K562 (cell line): ENCODE results near the gene LRRC51. TPM values are rescaled to one million over a fixed set of nuclear protein-coding genes. Genes with fewer than 3 reads are reported as not detected.

Experiments used
- ATAC-seq: fragments of 200-7000 bp; cut with Tn5 transposase; 3 replicates; pipeline ENCODE4 v1.9.1; 2020; ENCODE audit warnings: moderate library complexity
- BruUV-seq: library from RNA; stranded (reverse); fragments of 400-500 nt; replicated peaks from 2 replicates; lab custom pipeline; 2021; lab: Mats Ljungman, UMichigan
- CTCF ChIA-PET: fragments of 300-600 bp; formaldehyde crosslinking; extraction: SDS; loops from one replicate; lab custom pipeline; 2021; ENCODE audit warnings: low intra/inter-chr PET ratio; lab: Yijun Ruan, JAX
- POLR2A ChIA-PET: fragments of 300-600, 350-650 bp; sonication (Branson Sonifier 250); formaldehyde crosslinking; extraction: SDS; loops from one replicate; lab custom pipeline; 2021; ENCODE audit warnings: antibody characterized with exemption, inconsistent platforms; lab: Yijun Ruan, JAX
- DNase-seq, 4 experiments: peaks; one replicate each; pipeline versions ENCODE4 v3.0.0 to v3.0.0-alpha.2; 2011 to 2018; ENCODE audit warnings: low spot score in 3 of 4, mixed read lengths in 3 of 4; ENCODE audit errors: extremely low read depth in 1 of 4
- FAIRE-seq: peaks from 2 replicates; lab custom pipeline; 2011; peaks lifted over from hg19 to GRCh38; lab: Jason Lieb, UNC
- H2AFZ ChIP-seq: 2 replicates; pipeline ENCODE4 v1.6.0; 2011; ENCODE audit warnings: low read depth, low read length, control low read depth, inconsistent platforms
- H3K27ac ChIP-seq: fragments of 200-600 bp; 3 replicates; pipeline ENCODE4 v1.8.0; 2011; ENCODE audit warnings: low read depth, mild to moderate bottlenecking, control low read depth, inconsistent platforms, low read length, moderate library complexity, mixed read lengths; ENCODE audit errors: extremely low read depth
- H3K27me3 ChIP-seq, 2 experiments: fragments of 300-600 bp in 1 of 2; 2 replicates in 1 of 2; 3 replicates in 1 of 2; pipeline versions ENCODE4 v1.6.0 to v1.8.0; 2011; ENCODE audit warnings: inconsistent platforms in 2 of 2, low read length in 2 of 2, mild to moderate bottlenecking in 1 of 2, mixed read lengths in 1 of 2, moderate library complexity in 1 of 2; ENCODE audit not compliant: control insufficient read depth in 2 of 2, insufficient read depth in 2 of 2
- H3K36me3 ChIP-seq: fragments of 300-600 bp; 3 replicates; pipeline ENCODE4 v1.8.0; 2011; ENCODE audit warnings: mild to moderate bottlenecking, low read length, inconsistent platforms; ENCODE audit not compliant: control insufficient read depth, insufficient read depth
- H3K4me1 ChIP-seq, 2 experiments: fragments of 200-600 bp in 1 of 2; replicated peaks in 1 of 2; 2 replicates in 1 of 2; 3 replicates in 1 of 2; pipeline versions ENCODE4 v1.5.1 to v1.8.0; 2011; ENCODE audit warnings: inconsistent platforms in 2 of 2, low read length in 2 of 2, mild to moderate bottlenecking in 1 of 2, mixed read lengths in 1 of 2, moderate library complexity in 1 of 2; ENCODE audit not compliant: control insufficient read depth in 2 of 2, insufficient read depth in 2 of 2
- H3K4me2 ChIP-seq: 2 replicates; pipeline ENCODE4 v1.6.1; 2011; ENCODE audit warnings: low read length, control low read depth, inconsistent platforms, mixed read lengths; ENCODE audit not compliant: insufficient read depth
- H3K4me3 ChIP-seq: fragments of 200-600 bp; sonication (generic), shearing (Covaris generic); 2 replicates; pipeline ENCODE4 v1.5.1; 2016; ENCODE audit warnings: control low read depth, inconsistent platforms
- H3K79me2 ChIP-seq: fragments of 200-600 bp; 3 replicates; pipeline ENCODE4 v1.8.0; 2011; ENCODE audit warnings: low read length, inconsistent platforms; ENCODE audit not compliant: control insufficient read depth, insufficient read depth
- H3K9ac ChIP-seq, 2 experiments: 2 replicates each; pipeline versions ENCODE4 v1.6.0 to v1.6.1; 2011; ENCODE audit warnings: low read depth in 2 of 2, low read length in 2 of 2, control low read depth in 1 of 2, inconsistent platforms in 1 of 2, mild to moderate bottlenecking in 1 of 2, mixed read lengths in 1 of 2; ENCODE audit not compliant: insufficient read depth in 1 of 2
- H3K9me1 ChIP-seq: one replicate; pipeline ENCODE4 v1.6.0; 2011; ENCODE audit warnings: inconsistent platforms, mild to moderate bottlenecking, low read length, moderate library complexity; ENCODE audit not compliant: control insufficient read depth, insufficient read depth
- H3K9me3 ChIP-seq: replicated peaks from 2 replicates; pipeline ENCODE4 v1.5.1; 2011; ENCODE audit warnings: low read depth, low read length, inconsistent platforms; ENCODE audit not compliant: control insufficient read depth, insufficient read depth
- H4K20me1 ChIP-seq: replicated peaks from 2 replicates; pipeline ENCODE4 v1.6.1; 2011; ENCODE audit warnings: low read length, inconsistent platforms, mixed read lengths; ENCODE audit not compliant: control insufficient read depth, insufficient read depth
- KHSRP ChIP-seq: fragments of 450-650 bp; IDR thresholded peaks from 2 replicates; pipeline ENCODE4 v1.6.1; 2017
- TCF3 ChIP-seq: sonication (generic); formaldehyde crosslinking; IDR thresholded peaks from 2 replicates; pipeline ENCODE4 v1.4.0; 2020; ENCODE audit warnings: mild to moderate bottlenecking, missing genetic modification reagents
- ZKSCAN3 ChIP-seq: fragments of 250-450 bp; sonication (Bioruptor Pico); IDR thresholded peaks from 2 replicates; pipeline ENCODE4 v1.4.0; 2020
- ZNF583 ChIP-seq: fragments of 250-450 bp; sonication (Bioruptor Pico); IDR thresholded peaks from 2 replicates; pipeline ENCODE4 v1.4.0; 2020
- WGBS: fragments of 100-300 bp; shearing (Covaris generic); methylation state at CpG from one replicate; pipeline ENCODE4 v1.1.6; 2016; ENCODE audit warnings: low coverage, mixed read lengths; ENCODE audit not compliant: insufficient coverage; ENCODE audit errors: missing lambda C conversion rate; 5-methylcytosine and 5-hydroxymethylcytosine counted together
- in situ Hi-C: fragments of 300-500 bp; cut with MboI; formaldehyde crosslinking; loops from 4 replicates; pipeline ENCODE4 v1.15.0; 2018; ENCODE audit warnings: inconsistent platforms, mixed read lengths
- intact Hi-C: fragments of 100-400 bp; cut with micrococcal nuclease; formaldehyde crosslinking; loops from 2 replicates; pipeline ENCODE4 v1.14.2; 2022
- polyA plus RNA-seq, 8 experiments: library from polyadenylated mRNA; depleted of rRNA in 4 of 8; stranded (reverse) in 5 of 8; unstranded in 3 of 8; fragments of >200 nt; fragmentation: Nextera tagmentation in 2 of 8; fragmentation: Illumina TruSeq in 1 of 8; extraction: Ambion mirVana in 2 of 8; extraction: Trizol in 1 of 8; gene quantifications; 2 replicates each; pipeline versions ENCODE4 v1.2.1 to v1.2.3, GENCODE V29; 2011 to 2014; ENCODE audit warnings: inconsistent platforms in 1 of 8, missing spikeins in 1 of 8
- total RNA-seq, 7 experiments: library from RNA; depleted of rRNA in 6 of 7; stranded (reverse); fragments of >200 nt in 6 of 7; fragmentation: Illumina TruSeq in 2 of 7; extraction: Trizol in 2 of 7; gene quantifications; 2 replicates each; pipeline versions ENCODE4 v1.2.1 to v1.2.3, GENCODE V29; 2011 to 2021; ENCODE audit warnings: low replicate concordance in 1 of 7
- TF ChIP-seq, protein P1 (sequence below): fragments of 250-450 bp; sonication (Bioruptor Pico); IDR thresholded peaks from 2 replicates; pipeline ENCODE4 v1.8.0; 2022; ENCODE audit warnings: inconsistent platforms
- TF ChIP-seq, protein P2 (sequence below): IDR thresholded peaks from 2 replicates; pipeline ENCODE4 v1.6.1; 2012; ENCODE audit warnings: low read depth, low read length, improper control_type of control experiment, borderline replicate concordance
- TF ChIP-seq, protein P3 (sequence below), 2 experiments: fragments of 450-650 bp; IDR thresholded peaks; 2 replicates each; pipeline ENCODE4 v1.6.1; 2018; ENCODE audit warnings: mild to moderate bottlenecking in 2 of 2, low read depth in 1 of 2; ENCODE audit not compliant: partially characterized antibody in 2 of 2

Gene LRRC51
- total and polyA plus RNA-seq, 9 of the 15 experiments (the other 6 are each of a cell fraction or from before 2014, with no cell fraction given): 4.7 to 10.6 (median 5.6) TPM

DNA sequence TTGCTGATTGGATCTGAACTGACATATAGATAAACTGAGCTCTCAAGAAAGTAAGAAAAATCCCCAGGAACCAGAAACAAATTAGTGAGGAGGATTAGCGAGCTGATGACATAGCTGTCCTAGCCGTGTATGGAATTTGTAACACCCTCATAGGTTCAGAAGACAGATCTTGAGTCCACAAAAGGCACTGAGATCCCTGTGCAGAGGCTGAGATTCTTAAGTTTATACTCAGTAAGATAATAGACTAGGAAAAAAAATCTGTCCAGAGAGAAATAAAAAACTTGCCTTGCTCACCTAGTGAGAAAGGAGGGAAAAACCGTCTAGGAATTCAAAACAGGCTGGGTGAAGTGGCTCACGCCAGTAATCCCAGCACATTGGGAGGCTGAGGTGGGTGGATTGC lies 4.9 kb upstream of the LRRC51 start (continued):
- TF ChIP-seq, protein P1, sequence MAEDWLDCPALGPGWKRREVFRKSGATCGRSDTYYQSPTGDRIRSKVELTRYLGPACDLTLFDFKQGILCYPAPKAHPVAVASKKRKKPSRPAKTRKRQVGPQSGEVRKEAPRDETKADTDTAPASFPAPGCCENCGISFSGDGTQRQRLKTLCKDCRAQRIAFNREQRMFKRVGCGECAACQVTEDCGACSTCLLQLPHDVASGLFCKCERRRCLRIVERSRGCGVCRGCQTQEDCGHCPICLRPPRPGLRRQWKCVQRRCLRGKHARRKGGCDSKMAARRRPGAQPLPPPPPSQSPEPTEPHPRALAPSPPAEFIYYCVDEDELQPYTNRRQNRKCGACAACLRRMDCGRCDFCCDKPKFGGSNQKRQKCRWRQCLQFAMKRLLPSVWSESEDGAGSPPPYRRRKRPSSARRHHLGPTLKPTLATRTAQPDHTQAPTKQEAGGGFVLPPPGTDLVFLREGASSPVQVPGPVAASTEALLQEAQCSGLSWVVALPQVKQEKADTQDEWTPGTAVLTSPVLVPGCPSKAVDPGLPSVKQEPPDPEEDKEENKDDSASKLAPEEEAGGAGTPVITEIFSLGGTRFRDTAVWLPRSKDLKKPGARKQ (CRISPR knock-in tag): no peak
- no peak for TF ChIP-seq ZNF583 (CRISPR knock-in tag)
- TF ChIP-seq, protein P2, sequence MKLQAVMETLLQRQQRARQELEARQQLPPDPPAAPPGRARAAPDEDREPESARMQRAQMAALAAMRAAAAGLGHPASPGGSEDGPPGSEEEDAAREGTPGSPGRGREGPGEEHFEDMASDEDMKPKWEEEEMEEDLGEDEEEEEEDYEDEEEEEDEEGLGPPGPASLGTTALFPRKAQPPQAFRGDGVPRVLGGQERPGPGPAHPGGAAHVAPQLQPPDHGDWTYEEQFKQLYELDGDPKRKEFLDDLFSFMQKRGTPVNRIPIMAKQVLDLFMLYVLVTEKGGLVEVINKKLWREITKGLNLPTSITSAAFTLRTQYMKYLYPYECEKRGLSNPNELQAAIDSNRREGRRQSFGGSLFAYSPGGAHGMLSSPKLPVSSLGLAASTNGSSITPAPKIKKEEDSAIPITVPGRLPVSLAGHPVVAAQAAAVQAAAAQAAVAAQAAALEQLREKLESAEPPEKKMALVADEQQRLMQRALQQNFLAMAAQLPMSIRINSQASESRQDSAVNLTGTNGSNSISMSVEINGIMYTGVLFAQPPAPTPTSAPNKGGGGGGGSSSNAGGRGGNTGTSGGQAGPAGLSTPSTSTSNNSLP: no peak
- TF ChIP-seq, all 486 proteins: peak for 0

DNA sequence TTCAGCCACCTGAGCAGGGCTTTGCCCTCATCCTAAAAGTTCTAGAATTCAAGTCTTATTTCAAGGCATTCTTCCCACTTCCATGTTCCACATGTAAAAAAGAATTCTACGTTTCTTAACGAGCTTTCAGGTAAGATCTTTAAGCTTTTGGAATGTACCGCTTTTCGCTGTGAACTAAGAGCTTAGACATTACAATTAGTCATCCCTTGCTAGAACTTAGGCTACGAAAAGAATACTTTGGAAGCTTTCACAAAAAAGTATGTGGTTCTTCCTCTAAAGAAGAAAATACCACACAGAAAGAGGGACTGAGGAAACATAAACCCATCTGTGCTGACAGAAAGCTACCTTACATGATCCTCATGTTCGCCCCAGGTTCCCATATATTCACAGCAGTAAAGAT lies 2.2 kb upstream of the LRRC51 start:
- FAIRE-seq (no peak), ATAC-seq (no peak), DNase-seq (no peak)
- TSS peak; percentile 52 for BruUV-seq
- Histone ChIP-seq H3K79me2 (peaks cover 61% of the 10 kb centered on the region), H3K9me1 (no peaks in the 10 kb centered on the region), H4K20me1 (0 out of 2 replicates have a peak, but pooled peaks cover 6% of the 10 kb centered on the region), H3K36me3 (peaks cover 22% of the 10 kb centered on the region; the same call in 2 of the 3 replicates), H3K27me3 (no peaks in the 10 kb centered on the region), H3K4me3 (peak overlapping the region; percentile 70), H3K9ac (peak overlapping the region; percentile 82 to 86; a peak in 2 of 4 replicates), H3K9me3 (no peaks in the 10 kb centered on the region), H2AFZ (peak overlapping the region; percentile 40; the same call in 1 of the 2 replicates), H3K4me1 (peaks cover 6 to 20% of the 10 kb centered on the region in 2 experiments; a peak in 3 of 5 replicates), H3K4me2 (peak overlapping the region; percentile 92), H3K27ac (peak overlapping the region; percentile 86)
- in situ Hi-C loops: no loop called here
- 9% methylated on average over 6 of the region's 6 CpGs for WGBS
- POLR2A ChIA-PET: interaction anchor here (0.7 to 2.9 kb wide), 14 partner anchors 9 to 356 kb away, joined by 3 to 13 read pairs (median 4); partner anchors contain the start of gene CLPB
- CTCF ChIA-PET: no interaction called here
- intact Hi-C loops: no loop called here
- TF ChIP-seq KHSRP (no peak), ZKSCAN3 (CRISPR knock-in tag) (0 out of 2 replicates have a peak, but pooled peaks have one; percentile 25), TCF3 (CRISPR knock-in tag) (0 out of 2 replicates have a peak, but pooled peaks have one; percentile 24)
- TF ChIP-seq, protein P3, sequence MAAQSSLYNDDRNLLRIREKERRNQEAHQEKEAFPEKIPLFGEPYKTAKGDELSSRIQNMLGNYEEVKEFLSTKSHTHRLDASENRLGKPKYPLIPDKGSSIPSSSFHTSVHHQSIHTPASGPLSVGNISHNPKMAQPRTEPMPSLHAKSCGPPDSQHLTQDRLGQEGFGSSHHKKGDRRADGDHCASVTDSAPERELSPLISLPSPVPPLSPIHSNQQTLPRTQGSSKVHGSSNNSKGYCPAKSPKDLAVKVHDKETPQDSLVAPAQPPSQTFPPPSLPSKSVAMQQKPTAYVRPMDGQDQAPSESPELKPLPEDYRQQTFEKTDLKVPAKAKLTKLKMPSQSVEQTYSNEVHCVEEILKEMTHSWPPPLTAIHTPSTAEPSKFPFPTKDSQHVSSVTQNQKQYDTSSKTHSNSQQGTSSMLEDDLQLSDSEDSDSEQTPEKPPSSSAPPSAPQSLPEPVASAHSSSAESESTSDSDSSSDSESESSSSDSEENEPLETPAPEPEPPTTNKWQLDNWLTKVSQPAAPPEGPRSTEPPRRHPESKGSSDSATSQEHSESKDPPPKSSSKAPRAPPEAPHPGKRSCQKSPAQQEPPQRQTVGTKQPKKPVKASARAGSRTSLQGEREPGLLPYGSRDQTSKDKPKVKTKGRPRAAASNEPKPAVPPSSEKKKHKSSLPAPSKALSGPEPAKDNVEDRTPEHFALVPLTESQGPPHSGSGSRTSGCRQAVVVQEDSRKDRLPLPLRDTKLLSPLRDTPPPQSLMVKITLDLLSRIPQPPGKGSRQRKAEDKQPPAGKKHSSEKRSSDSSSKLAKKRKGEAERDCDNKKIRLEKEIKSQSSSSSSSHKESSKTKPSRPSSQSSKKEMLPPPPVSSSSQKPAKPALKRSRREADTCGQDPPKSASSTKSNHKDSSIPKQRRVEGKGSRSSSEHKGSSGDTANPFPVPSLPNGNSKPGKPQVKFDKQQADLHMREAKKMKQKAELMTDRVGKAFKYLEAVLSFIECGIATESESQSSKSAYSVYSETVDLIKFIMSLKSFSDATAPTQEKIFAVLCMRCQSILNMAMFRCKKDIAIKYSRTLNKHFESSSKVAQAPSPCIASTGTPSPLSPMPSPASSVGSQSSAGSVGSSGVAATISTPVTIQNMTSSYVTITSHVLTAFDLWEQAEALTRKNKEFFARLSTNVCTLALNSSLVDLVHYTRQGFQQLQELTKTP (IDR thresholded peaks at IDR 0.05; ENCODE audit: low read depth in 1 of 2, partially characterized antibody in 2 of 2): no peak
